ENCODE data around the gene NAA16.
A peak's percentile ranks its signal among the peaks of the same experiment; 100 is the strongest.

The NAA16 gene

DNA sequence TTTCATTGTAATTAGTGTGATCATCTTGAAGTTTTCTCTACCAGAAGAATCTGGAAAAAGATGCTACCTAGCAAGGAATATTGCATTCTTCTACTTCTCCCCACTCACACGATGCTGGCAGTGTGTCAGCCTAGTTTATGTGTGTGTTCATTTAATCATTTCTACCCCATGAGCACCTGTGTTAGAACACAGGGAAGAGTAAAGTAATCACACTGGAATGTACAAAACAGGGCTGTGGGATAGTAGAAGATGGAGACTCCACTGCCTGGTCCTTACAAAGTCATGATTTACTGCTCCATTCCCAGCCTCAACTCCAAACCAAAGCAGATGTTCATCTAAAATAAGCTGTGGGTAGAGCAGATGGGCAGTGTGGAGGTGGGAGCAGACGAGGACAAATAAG lies 98.5 kb downstream of the NAA16 start:
- no peak overlapping the region for H3K4me3 ChIP-seq (ENCODE audit: low read depth, low read length)
- no peak for DNase-seq (ENCODE audit: low read depth, low spot score)
- TF ChIP-seq, protein P1, sequence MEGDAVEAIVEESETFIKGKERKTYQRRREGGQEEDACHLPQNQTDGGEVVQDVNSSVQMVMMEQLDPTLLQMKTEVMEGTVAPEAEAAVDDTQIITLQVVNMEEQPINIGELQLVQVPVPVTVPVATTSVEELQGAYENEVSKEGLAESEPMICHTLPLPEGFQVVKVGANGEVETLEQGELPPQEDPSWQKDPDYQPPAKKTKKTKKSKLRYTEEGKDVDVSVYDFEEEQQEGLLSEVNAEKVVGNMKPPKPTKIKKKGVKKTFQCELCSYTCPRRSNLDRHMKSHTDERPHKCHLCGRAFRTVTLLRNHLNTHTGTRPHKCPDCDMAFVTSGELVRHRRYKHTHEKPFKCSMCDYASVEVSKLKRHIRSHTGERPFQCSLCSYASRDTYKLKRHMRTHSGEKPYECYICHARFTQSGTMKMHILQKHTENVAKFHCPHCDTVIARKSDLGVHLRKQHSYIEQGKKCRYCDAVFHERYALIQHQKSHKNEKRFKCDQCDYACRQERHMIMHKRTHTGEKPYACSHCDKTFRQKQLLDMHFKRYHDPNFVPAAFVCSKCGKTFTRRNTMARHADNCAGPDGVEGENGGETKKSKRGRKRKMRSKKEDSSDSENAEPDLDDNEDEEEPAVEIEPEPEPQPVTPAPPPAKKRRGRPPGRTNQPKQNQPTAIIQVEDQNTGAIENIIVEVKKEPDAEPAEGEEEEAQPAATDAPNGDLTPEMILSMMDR (IDR thresholded peaks at IDR 0.05; ENCODE audit: low read depth, low read length): no peak
- in situ Hi-C loops (cut with HindIII; ENCODE audit: low sequenced_read_pairs): no loop called here

DNA sequence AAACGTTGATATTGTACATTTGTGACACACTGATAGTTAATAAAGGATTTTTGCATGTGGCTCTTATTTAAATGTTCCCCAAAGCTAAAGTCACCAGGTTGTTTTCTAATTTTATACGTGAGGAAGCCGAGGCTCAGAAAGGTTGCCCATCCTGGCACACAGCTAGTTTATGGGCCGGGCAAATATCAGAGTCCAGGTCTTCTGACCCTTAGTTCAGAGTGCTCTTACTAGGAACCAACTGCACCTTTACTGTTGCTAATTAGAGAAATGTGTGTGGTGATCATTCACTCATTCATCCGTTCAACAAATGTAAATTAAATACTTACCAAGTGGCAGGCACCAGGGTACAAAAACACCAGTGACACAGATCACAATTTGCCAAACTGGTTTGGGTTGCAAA lies 100.0 kb downstream of the NAA16 start:
- in situ Hi-C loops (cut with HindIII; ENCODE audit: low sequenced_read_pairs): no loop called here

DNA sequence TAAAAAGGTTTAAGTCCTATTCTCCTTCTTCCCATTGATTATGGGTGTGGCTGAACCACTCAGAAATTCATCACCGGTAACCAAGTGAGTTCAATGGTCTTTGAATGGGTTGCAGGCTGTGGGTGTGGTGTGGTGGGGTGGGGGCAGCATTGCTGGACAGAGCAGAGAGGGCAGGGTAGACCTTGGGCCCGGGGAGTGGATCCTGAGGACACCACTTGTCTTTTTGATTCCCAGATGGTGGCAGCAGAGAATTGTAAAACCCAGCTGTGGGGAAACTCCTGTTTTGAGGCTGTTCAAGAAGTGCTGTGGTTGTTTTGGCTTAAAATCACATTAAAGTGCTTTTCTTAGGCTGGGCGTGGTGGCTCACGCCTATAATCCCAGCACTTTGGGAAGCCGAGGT lies 100.5 kb downstream of the NAA16 start:
- TF ChIP-seq, protein P1 (IDR thresholded peaks at IDR 0.05; ENCODE audit: low read depth, low read length): peak; percentile 53
- in situ Hi-C loops (cut with HindIII; ENCODE audit: low sequenced_read_pairs): no loop called here
- no peak overlapping the region for H3K4me3 ChIP-seq (ENCODE audit: low read depth, low read length)
- DNase-seq (ENCODE audit: low read depth, low spot score): peak; percentile 73

More for the DNA sequence above, 100.0 kb downstream of the NAA16 start:
- TF ChIP-seq, protein P1 (IDR thresholded peaks at IDR 0.05; ENCODE audit: low read depth, low read length): no peak
- H3K4me3 ChIP-seq (ENCODE audit: low read depth, low read length): no peak overlapping the region
- no peak for DNase-seq (ENCODE audit: low read depth, low spot score)

- H3K4me3 ChIP-seq (ENCODE audit: low read depth, low read length): no peak overlapping the region
- DNase-seq (ENCODE audit: low read depth, low spot score): no peak
- in situ Hi-C loops (cut with HindIII; ENCODE audit: low sequenced_read_pairs): no loop called here
- TF ChIP-seq, protein P1 (IDR thresholded peaks at IDR 0.05; ENCODE audit: low read depth, low read length): no peak
Observed at GRCh38 chr13:41413872-41414271, 102.8 kb downstream of the NAA16 start.

GRCh38 chr13:41416276-41416675 lies 105.2 kb downstream of the NAA16 start:
- no peak for DNase-seq (ENCODE audit: low read depth, low spot score)
- TF ChIP-seq, protein P1 (IDR thresholded peaks at IDR 0.05; ENCODE audit: low read depth, low read length): no peak
- in situ Hi-C loops (cut with HindIII; ENCODE audit: low sequenced_read_pairs): no loop called here
- H3K4me3 ChIP-seq (ENCODE audit: low read depth, low read length): no peak overlapping the region

DNA sequence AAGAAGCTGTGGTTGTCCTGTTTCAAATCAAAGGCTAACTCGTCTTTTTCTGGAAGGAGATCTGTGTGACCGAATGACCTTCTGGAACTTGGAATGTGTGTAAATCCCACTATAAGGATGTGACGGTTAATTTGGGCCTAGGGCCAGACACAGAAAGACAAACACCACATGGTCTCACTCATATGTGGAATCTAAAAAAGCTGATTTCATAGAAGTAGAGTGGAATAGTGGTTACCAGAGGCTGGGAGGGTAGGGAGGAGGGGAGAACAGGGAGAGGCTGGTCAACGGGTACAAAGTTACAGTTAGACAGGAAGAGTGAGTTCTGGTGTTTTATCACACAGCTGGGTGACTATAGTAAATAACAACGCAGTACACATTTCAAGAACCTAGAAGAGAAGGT lies 107.0 kb downstream of the NAA16 start:
- DNase-seq (ENCODE audit: low read depth, low spot score): peak; percentile 72
- H3K4me3 ChIP-seq (ENCODE audit: low read depth, low read length): no peak overlapping the region
- in situ Hi-C loops (cut with HindIII; ENCODE audit: low sequenced_read_pairs): no loop called here
- TF ChIP-seq, protein P1 (IDR thresholded peaks at IDR 0.05; ENCODE audit: low read depth, low read length): no peak

GRCh38 chr13:41418731-41419130 lies 107.7 kb downstream of the NAA16 start:
- in situ Hi-C loops (cut with HindIII; ENCODE audit: low sequenced_read_pairs): no loop called here

More at GRCh38 chr13:41418731-41419130, 107.7 kb downstream of the NAA16 start:
- no peak overlapping the region for H3K4me3 ChIP-seq (ENCODE audit: low read depth, low read length)
- TF ChIP-seq, protein P1 (IDR thresholded peaks at IDR 0.05; ENCODE audit: low read depth, low read length): no peak
- no peak for DNase-seq (ENCODE audit: low read depth, low spot score)

All from astrocyte of the spinal cord (primary cell).